ENCODE data around the gene EPS8L3.

DNA sequence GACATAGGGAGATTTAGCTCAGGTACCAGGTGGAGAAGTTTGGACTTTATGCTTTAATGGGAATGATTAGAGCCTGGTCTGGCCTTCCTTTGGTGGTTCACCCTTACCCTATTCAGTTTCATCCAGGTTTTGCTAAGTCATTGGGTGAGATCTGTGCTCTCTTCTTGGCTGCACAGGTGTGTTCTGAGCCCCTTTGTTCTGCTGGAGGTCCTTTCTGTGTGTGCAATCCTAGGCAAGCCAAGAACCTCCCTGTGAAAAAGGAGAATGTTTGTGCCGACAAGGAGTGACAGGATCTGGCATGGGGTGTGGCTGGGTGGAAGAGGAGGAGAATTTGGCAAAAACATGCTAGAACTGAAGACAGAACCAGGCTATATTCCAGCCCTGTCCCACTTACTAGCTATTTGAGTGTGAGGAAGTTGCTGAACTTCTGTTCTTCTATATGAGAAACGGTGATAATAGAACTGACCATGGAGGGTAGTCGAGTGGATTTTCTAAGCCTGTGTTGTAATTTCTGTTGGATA is 47.1 kb downstream of the EPS8L3 start:
- TF ChIP-seq, protein P1, sequence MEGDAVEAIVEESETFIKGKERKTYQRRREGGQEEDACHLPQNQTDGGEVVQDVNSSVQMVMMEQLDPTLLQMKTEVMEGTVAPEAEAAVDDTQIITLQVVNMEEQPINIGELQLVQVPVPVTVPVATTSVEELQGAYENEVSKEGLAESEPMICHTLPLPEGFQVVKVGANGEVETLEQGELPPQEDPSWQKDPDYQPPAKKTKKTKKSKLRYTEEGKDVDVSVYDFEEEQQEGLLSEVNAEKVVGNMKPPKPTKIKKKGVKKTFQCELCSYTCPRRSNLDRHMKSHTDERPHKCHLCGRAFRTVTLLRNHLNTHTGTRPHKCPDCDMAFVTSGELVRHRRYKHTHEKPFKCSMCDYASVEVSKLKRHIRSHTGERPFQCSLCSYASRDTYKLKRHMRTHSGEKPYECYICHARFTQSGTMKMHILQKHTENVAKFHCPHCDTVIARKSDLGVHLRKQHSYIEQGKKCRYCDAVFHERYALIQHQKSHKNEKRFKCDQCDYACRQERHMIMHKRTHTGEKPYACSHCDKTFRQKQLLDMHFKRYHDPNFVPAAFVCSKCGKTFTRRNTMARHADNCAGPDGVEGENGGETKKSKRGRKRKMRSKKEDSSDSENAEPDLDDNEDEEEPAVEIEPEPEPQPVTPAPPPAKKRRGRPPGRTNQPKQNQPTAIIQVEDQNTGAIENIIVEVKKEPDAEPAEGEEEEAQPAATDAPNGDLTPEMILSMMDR (IDR thresholded peaks at IDR 0.05), result no peak
- TF ChIP-seq CREM (CRISPR knock-in tag; IDR thresholded peaks at IDR 0.05), result no peak
- no peak for TF ChIP-seq MYBL2 (CRISPR knock-in tag; IDR thresholded peaks at IDR 0.05)
